ENCODE measurements around the gene C2CD2.

The C2CD2 gene

GRCh38 chr21:41897700-41898099 lies 56.1 kb downstream of the C2CD2 start:
- Histone ChIP-seq H3K27ac (ENCODE audit: low read length) (no peak overlapping the region), H3K9ac (ENCODE audit: low read length) (no peak overlapping the region), H4K20me1 (ENCODE audit: insufficient read depth, low read length) (no peaks in the 10 kb centered on the region), H3K4me3 (ENCODE audit: low read length) (no peak overlapping the region), H3K27me3 (ENCODE audit: low read depth, low read length) (no peaks in the 10 kb centered on the region), H3K4me2 (ENCODE audit: low read length) (no peak overlapping the region), H3K4me1 (ENCODE audit: low read length) (peaks cover 17% of the 10 kb centered on the region), H3K36me3 (replicated peaks; ENCODE audit: low read depth, low read length) (no peaks in the 10 kb centered on the region), H3K79me2 (ENCODE audit: low read length) (no peaks in the 10 kb centered on the region), H2AFZ (ENCODE audit: low read depth, low read length) (no peak overlapping the region), H3K9me3 (ENCODE audit: insufficient read depth, low read length) (no peaks in the 10 kb centered on the region)
- TF ChIP-seq, protein P1, sequence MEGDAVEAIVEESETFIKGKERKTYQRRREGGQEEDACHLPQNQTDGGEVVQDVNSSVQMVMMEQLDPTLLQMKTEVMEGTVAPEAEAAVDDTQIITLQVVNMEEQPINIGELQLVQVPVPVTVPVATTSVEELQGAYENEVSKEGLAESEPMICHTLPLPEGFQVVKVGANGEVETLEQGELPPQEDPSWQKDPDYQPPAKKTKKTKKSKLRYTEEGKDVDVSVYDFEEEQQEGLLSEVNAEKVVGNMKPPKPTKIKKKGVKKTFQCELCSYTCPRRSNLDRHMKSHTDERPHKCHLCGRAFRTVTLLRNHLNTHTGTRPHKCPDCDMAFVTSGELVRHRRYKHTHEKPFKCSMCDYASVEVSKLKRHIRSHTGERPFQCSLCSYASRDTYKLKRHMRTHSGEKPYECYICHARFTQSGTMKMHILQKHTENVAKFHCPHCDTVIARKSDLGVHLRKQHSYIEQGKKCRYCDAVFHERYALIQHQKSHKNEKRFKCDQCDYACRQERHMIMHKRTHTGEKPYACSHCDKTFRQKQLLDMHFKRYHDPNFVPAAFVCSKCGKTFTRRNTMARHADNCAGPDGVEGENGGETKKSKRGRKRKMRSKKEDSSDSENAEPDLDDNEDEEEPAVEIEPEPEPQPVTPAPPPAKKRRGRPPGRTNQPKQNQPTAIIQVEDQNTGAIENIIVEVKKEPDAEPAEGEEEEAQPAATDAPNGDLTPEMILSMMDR (IDR thresholded peaks at IDR 0.05; ENCODE audit: low read depth, low read length) = no peak
- TF ChIP-seq EZH2phosphoT487 (IDR thresholded peaks at IDR 0.05; ENCODE audit: low read depth) = no peak

DNA sequence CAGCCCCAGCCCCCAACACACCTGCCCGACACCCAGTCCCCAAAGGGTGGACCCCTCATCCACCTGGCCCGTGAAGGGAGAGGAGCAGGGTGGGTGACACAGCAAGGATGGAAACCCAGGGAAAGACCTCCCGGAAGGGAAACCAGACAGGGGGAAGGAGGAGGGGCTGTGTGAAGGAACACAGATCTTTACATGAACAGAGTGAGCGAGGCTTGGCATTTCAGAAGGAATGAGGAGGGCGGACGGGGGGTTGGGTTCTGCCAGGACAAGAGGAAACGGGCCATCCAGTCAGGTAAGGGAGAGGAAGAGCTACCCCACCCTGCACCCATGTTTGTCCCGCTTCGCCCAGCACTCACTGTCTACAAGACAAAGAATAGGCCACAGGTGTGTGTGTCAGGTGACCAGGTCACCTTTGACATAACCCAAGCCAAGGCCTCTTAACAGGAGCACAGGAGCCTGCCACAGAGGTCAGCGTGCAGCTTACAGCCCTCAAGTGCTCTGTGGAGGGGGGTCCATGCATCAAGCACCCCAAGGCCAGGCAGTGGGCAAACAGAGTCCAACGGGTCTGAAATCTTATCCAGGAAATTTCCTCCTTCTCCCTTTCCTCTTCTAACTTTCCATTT lies 56.7 kb downstream of the C2CD2 start:
- no peak overlapping the region for H3K27ac ChIP-seq (ENCODE audit: low read length)
- H3K4me3 ChIP-seq (ENCODE audit: low read length) = no peak overlapping the region
- no peaks in the 10 kb centered on the region for H3K9me3 ChIP-seq (ENCODE audit: insufficient read depth, low read length)
- no peaks in the 10 kb centered on the region for H3K27me3 ChIP-seq (ENCODE audit: low read depth, low read length)
- no peak overlapping the region for H3K4me2 ChIP-seq (ENCODE audit: low read length)
- no peaks in the 10 kb centered on the region for H4K20me1 ChIP-seq (ENCODE audit: insufficient read depth, low read length)
- H3K9ac ChIP-seq (ENCODE audit: low read length) = no peak overlapping the region
- no peaks in the 10 kb centered on the region for H3K36me3 ChIP-seq (replicated peaks; ENCODE audit: low read depth, low read length)
- TF ChIP-seq, protein P1 (IDR thresholded peaks at IDR 0.05; ENCODE audit: low read depth, low read length) = no peak
- no peak for TF ChIP-seq EZH2phosphoT487 (IDR thresholded peaks at IDR 0.05; ENCODE audit: low read depth)
- H3K4me1 ChIP-seq (ENCODE audit: low read length) = peaks cover 17% of the 10 kb centered on the region
- no peak overlapping the region for H2AFZ ChIP-seq (ENCODE audit: low read depth, low read length)
- H3K79me2 ChIP-seq (ENCODE audit: low read length) = no peaks in the 10 kb centered on the region

DNA sequence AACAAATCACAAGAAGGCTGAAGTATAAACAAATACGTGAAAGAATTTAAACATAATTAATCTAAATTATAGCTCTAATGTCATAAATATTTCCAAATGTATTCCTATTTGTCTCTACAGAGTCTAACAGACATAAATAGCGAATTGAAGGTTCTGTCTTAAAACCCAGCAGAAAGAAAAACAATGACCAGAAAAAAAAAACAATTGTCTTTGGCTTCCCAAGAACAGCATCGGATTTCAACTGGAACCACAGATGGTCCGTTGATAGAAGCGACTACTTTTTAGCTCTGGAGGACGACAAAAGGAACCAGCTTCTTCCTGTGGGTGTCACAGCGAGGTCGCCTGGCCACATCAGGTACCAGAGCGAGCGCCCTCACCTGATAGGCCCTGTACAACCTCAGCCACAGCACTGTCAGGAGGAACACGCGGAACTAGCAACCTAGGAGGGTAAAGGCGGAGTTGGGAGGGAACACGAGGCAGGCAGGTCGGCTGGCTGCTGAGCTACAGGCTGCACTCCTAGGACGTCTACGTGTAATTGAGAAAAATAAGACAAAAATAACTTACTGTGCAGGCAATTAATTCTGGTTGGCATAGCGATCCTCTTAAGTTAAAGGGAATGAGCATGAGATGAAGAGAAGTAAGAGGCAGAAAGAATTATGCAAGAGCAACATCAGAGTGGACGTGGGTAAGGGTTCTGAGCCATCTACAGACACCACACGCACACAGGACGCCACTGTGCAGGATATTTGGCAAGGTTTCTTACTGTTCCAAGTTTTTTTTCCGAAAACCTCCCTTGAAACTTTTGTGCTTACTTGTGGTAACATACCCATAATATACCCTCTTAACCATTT lies 58.0 kb downstream of the C2CD2 start:
- Histone ChIP-seq H3K4me1 (ENCODE audit: low read length) (peaks cover 9% of the 10 kb centered on the region; the same call in 1 of the 2 replicates), H3K36me3 (replicated peaks; ENCODE audit: low read depth, low read length) (no peaks in the 10 kb centered on the region), H3K9ac (ENCODE audit: low read length) (no peak overlapping the region), H3K4me3 (ENCODE audit: low read length) (no peak overlapping the region), H3K9me3 (ENCODE audit: insufficient read depth, low read length) (no peaks in the 10 kb centered on the region), H4K20me1 (ENCODE audit: insufficient read depth, low read length) (no peaks in the 10 kb centered on the region), H3K27me3 (ENCODE audit: low read depth, low read length) (no peaks in the 10 kb centered on the region), H3K27ac (ENCODE audit: low read length) (no peak overlapping the region), H3K4me2 (ENCODE audit: low read length) (no peak overlapping the region), H2AFZ (ENCODE audit: low read depth, low read length) (no peak overlapping the region), H3K79me2 (ENCODE audit: low read length) (no peaks in the 10 kb centered on the region)
- TF ChIP-seq, protein P1 (IDR thresholded peaks at IDR 0.05; ENCODE audit: low read depth, low read length) = no peak
- no peak for TF ChIP-seq EZH2phosphoT487 (IDR thresholded peaks at IDR 0.05; ENCODE audit: low read depth)

DNA sequence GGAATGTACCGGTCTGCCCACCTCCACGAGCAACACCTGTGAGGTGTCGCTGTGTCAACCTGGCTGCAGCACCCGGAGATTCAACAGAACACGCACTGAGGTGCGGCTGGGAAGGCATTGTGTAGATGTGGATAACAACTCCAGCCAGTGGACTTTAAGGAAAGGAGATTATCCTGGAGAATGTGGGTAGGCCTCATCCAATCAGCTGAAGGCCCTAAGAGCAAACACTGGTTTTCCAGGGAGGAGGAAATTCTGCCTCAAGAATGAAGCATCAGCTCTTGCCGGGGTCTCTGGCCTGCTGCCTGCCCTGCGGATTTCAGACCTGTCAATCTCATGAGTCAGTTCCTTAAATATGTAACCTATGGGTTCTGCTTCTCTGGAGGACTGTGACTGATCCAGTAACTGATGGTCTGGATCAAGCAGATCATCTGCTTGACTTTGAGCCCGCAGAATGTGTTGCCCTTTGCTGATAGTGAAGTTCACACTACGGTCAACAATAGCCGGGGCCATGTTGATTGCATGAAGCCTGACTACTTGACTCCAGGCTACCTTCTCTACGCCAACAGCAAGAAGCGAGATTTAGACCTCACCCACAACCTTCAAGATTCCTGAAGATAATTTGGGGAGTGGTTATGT lies 58.8 kb downstream of the C2CD2 start:
- H4K20me1 ChIP-seq (ENCODE audit: insufficient read depth, low read length) = no peaks in the 10 kb centered on the region
- no peaks in the 10 kb centered on the region for H3K79me2 ChIP-seq (ENCODE audit: low read length)
- no peaks in the 10 kb centered on the region for H3K36me3 ChIP-seq (replicated peaks; ENCODE audit: low read depth, low read length)
- no peak for TF ChIP-seq EZH2phosphoT487 (IDR thresholded peaks at IDR 0.05; ENCODE audit: low read depth)
- TF ChIP-seq, protein P1 (IDR thresholded peaks at IDR 0.05; ENCODE audit: low read depth, low read length) = no peak
- H3K9me3 ChIP-seq (ENCODE audit: insufficient read depth, low read length) = no peaks in the 10 kb centered on the region
- no peak overlapping the region for H3K27ac ChIP-seq (ENCODE audit: low read length)
- no peaks in the 10 kb centered on the region for H3K27me3 ChIP-seq (ENCODE audit: low read depth, low read length)
- H3K4me3 ChIP-seq (ENCODE audit: low read length) = no peak overlapping the region
- no peak overlapping the region for H2AFZ ChIP-seq (ENCODE audit: low read depth, low read length)
- H3K4me1 ChIP-seq (ENCODE audit: low read length) = peaks cover 6% of the 10 kb centered on the region; the same call in 1 of the 2 replicates
- H3K9ac ChIP-seq (ENCODE audit: low read length) = no peak overlapping the region
- no peak overlapping the region for H3K4me2 ChIP-seq (ENCODE audit: low read length)
